ENCODE results near the gene VANGL2. TPM values are rescaled to one million over a fixed set of nuclear protein-coding genes. Genes with fewer than 3 reads are reported as not detected.

Gene VANGL2
- total RNA-seq, 1 experiment from 2014 or later, result 2.0 TPM

- H3K27me3 Mint-ChIP-seq (ENCODE audit: unreplicated experiment), result peaks cover 39% of the 10 kb centered on the region
- intact Hi-C loops (cut with micrococcal nuclease; ENCODE audit: unreplicated experiment), result no loop called here
- no peak for DNase-seq
- no peaks in the 10 kb centered on the region for H3K4me1 Mint-ChIP-seq (ENCODE audit: low read depth, unreplicated experiment)
- CTCF ChIA-PET, result no interaction called here
- H3K36me3 Mint-ChIP-seq (ENCODE audit: insufficient read depth, unreplicated experiment), result no peaks in the 10 kb centered on the region
- TF ChIP-seq, protein P1, sequence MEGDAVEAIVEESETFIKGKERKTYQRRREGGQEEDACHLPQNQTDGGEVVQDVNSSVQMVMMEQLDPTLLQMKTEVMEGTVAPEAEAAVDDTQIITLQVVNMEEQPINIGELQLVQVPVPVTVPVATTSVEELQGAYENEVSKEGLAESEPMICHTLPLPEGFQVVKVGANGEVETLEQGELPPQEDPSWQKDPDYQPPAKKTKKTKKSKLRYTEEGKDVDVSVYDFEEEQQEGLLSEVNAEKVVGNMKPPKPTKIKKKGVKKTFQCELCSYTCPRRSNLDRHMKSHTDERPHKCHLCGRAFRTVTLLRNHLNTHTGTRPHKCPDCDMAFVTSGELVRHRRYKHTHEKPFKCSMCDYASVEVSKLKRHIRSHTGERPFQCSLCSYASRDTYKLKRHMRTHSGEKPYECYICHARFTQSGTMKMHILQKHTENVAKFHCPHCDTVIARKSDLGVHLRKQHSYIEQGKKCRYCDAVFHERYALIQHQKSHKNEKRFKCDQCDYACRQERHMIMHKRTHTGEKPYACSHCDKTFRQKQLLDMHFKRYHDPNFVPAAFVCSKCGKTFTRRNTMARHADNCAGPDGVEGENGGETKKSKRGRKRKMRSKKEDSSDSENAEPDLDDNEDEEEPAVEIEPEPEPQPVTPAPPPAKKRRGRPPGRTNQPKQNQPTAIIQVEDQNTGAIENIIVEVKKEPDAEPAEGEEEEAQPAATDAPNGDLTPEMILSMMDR (IDR thresholded peaks at IDR 0.05; ENCODE audit: unreplicated experiment), result no peak
- no peak overlapping the region for H3K4me3 Mint-ChIP-seq (ENCODE audit: low read depth, unreplicated experiment)
- no TSS peak for BruUV-seq (replicated peaks)
- H3K27ac Mint-ChIP-seq (ENCODE audit: unreplicated experiment), result no peak overlapping the region
- no peaks in the 10 kb centered on the region for H3K9me3 Mint-ChIP-seq (ENCODE audit: low read depth, unreplicated experiment)
Measured at GRCh38 chr1:160465123-160465522, 64.8 kb downstream of the VANGL2 start.

DNA sequence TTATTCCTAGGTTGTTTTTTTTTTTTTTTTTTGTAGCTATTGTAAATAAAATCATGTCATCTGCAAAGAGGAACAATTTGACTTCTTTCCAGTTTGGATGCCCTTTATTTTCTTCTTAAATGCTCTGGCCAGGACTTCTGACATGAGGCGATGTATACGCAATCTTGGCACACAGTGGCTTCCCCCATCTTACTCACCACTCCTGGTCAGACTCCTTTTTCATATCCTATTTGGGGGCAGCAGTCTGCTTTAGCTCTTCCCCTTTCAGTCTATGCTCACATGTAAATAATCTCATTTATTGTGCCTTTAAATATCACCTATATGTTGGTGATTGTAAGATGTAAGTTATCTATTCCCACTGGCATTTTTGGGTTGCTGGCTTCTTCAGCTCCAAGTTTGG lies 66.6 kb downstream of the VANGL2 start:
- H3K27ac Mint-ChIP-seq (ENCODE audit: unreplicated experiment), result no peak overlapping the region
- intact Hi-C loops (cut with micrococcal nuclease; ENCODE audit: unreplicated experiment), result no loop called here
- TF ChIP-seq, protein P1 (IDR thresholded peaks at IDR 0.05; ENCODE audit: unreplicated experiment), result no peak
- H3K27me3 Mint-ChIP-seq (ENCODE audit: unreplicated experiment), result peaks cover 44% of the 10 kb centered on the region
- CTCF ChIA-PET, result no interaction called here
- no TSS peak for BruUV-seq (replicated peaks)
- H3K4me1 Mint-ChIP-seq (ENCODE audit: low read depth, unreplicated experiment), result no peaks in the 10 kb centered on the region
- H3K36me3 Mint-ChIP-seq (ENCODE audit: insufficient read depth, unreplicated experiment), result no peaks in the 10 kb centered on the region
- no peak for DNase-seq
- no peaks in the 10 kb centered on the region for H3K9me3 Mint-ChIP-seq (ENCODE audit: low read depth, unreplicated experiment)
- H3K4me3 Mint-ChIP-seq (ENCODE audit: low read depth, unreplicated experiment), result no peak overlapping the region

GRCh38 chr1:160467576-160467975 lies 67.2 kb downstream of the VANGL2 start:
- no peaks in the 10 kb centered on the region for H3K36me3 Mint-ChIP-seq (ENCODE audit: insufficient read depth, unreplicated experiment)
- BruUV-seq (replicated peaks), result no TSS peak
- no peak overlapping the region for H3K4me3 Mint-ChIP-seq (ENCODE audit: low read depth, unreplicated experiment)
- no peak for DNase-seq
- H3K4me1 Mint-ChIP-seq (ENCODE audit: low read depth, unreplicated experiment), result no peaks in the 10 kb centered on the region
- no peaks in the 10 kb centered on the region for H3K9me3 Mint-ChIP-seq (ENCODE audit: low read depth, unreplicated experiment)
- TF ChIP-seq, protein P1 (IDR thresholded peaks at IDR 0.05; ENCODE audit: unreplicated experiment), result no peak
- intact Hi-C loops (cut with micrococcal nuclease; ENCODE audit: unreplicated experiment), result no loop called here
- no peak overlapping the region for H3K27ac Mint-ChIP-seq (ENCODE audit: unreplicated experiment)
- H3K27me3 Mint-ChIP-seq (ENCODE audit: unreplicated experiment), result peaks cover 44% of the 10 kb centered on the region
- CTCF ChIA-PET, result no interaction called here

DNA sequence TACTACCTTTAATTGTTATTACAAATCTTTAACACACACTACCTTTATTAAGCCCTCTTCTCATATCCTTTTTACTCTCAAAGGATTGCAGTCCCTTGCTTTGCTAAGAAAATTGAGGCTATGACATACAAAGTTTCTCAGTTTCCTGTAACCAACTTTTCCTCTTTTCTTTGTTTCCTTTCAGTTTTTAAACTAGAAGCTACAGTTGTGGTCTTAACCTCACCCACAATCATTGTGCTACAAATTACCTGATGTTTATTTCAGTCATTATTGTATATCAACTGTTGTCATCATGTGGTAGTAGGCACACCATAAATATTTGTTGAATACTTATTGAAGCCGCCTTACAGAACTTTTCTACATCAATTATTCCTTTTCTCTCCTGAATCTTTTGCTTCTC lies 70.9 kb downstream of the VANGL2 start:
- Mint-ChIP-seq H3K27ac (ENCODE audit: unreplicated experiment) (no peak overlapping the region), H3K9me3 (ENCODE audit: low read depth, unreplicated experiment) (no peaks in the 10 kb centered on the region), H3K4me3 (ENCODE audit: low read depth, unreplicated experiment) (no peak overlapping the region), H3K4me1 (ENCODE audit: low read depth, unreplicated experiment) (no peaks in the 10 kb centered on the region), H3K36me3 (ENCODE audit: insufficient read depth, unreplicated experiment) (no peaks in the 10 kb centered on the region), H3K27me3 (ENCODE audit: unreplicated experiment) (peaks cover 12% of the 10 kb centered on the region)
- no peak for DNase-seq
- CTCF ChIA-PET, result no interaction called here
- intact Hi-C loops (cut with micrococcal nuclease; ENCODE audit: unreplicated experiment), result no loop called here
- TF ChIP-seq, protein P1 (IDR thresholded peaks at IDR 0.05; ENCODE audit: unreplicated experiment), result no peak
- BruUV-seq (replicated peaks), result no TSS peak

- no peaks in the 10 kb centered on the region for H3K4me1 Mint-ChIP-seq (ENCODE audit: low read depth, unreplicated experiment)
- CTCF ChIA-PET, result no interaction called here
Measured at GRCh38 chr1:160472112-160472511, 71.7 kb downstream of the VANGL2 start.

More at GRCh38 chr1:160472112-160472511, 71.7 kb downstream of the VANGL2 start:
- DNase-seq, result no peak
- Mint-ChIP-seq H3K27me3 (ENCODE audit: unreplicated experiment) (peaks cover 12% of the 10 kb centered on the region), H3K9me3 (ENCODE audit: low read depth, unreplicated experiment) (no peaks in the 10 kb centered on the region), H3K27ac (ENCODE audit: unreplicated experiment) (no peak overlapping the region), H3K36me3 (ENCODE audit: insufficient read depth, unreplicated experiment) (no peaks in the 10 kb centered on the region), H3K4me3 (ENCODE audit: low read depth, unreplicated experiment) (no peak overlapping the region)
- intact Hi-C loops (cut with micrococcal nuclease; ENCODE audit: unreplicated experiment), result no loop called here
- BruUV-seq (replicated peaks), result no TSS peak
- TF ChIP-seq, protein P1 (IDR thresholded peaks at IDR 0.05; ENCODE audit: unreplicated experiment), result no peak
